Neural progenitor cell (in vitro differentiated cells): ENCODE measurements around the gene AURKB.

ENCODE experiments used
- CTCF ChIP-seq: fragments of 200-600 bp; sonication (generic); IDR thresholded peaks from 2 replicates; pipeline ENCODE4 v1.5.1; 2017; ENCODE audit warnings: antibody characterized with exemption, mild to moderate bottlenecking
- EZH2 ChIP-seq: fragments of 200-600 bp; sonication (generic); IDR thresholded peaks from 2 replicates; pipeline ENCODE4 v1.6.1; 2017; ENCODE audit warnings: antibody characterized with exemption, mild to moderate bottlenecking, moderate library complexity
- EZH2phosphoT487 ChIP-seq: fragments of 200-600 bp; sonication (generic); IDR thresholded peaks from 2 replicates; pipeline ENCODE4 v1.6.1; 2017; ENCODE audit warnings: antibody characterized with exemption

- no peak for TF ChIP-seq CTCF
- TF ChIP-seq EZH2phosphoT487: no peak
- no peak for TF ChIP-seq EZH2
Observed at GRCh38 chr17:8159032-8159400, 51.4 kb downstream of the AURKB start.
